GM12873 (cell line): ENCODE results near the gene ANKEF1.

Experiments
- CTCF ChIP-seq: IDR thresholded peaks from 2 replicates; pipeline ENCODE4 v1.5.1; 2012; ENCODE audit warnings: low read depth, mild to moderate bottlenecking, moderate library complexity, low read length, control low read depth; ENCODE audit not compliant: insufficient read depth; ENCODE audit errors: missing control alignments

Gene ANKEF1

GRCh38 chr20:10077081-10077471, 42.3 kb downstream of the ANKEF1 start:
- TF ChIP-seq CTCF: peak; percentile 63

GRCh38 chr20:10077886-10078285, 43.1 kb downstream of the ANKEF1 start:
- no peak for TF ChIP-seq CTCF

GRCh38 chr20:10078403-10078802, 43.6 kb downstream of the ANKEF1 start:
- TF ChIP-seq CTCF: no peak

GRCh38 chr20:10079964-10080363, 45.2 kb downstream of the ANKEF1 start:
- TF ChIP-seq CTCF: no peak

GRCh38 chr20:10080574-10080973, 45.8 kb downstream of the ANKEF1 start:
- no peak for TF ChIP-seq CTCF

GRCh38 chr20:10089871-10090587, 55.2 kb downstream of the ANKEF1 start:
- TF ChIP-seq CTCF: no peak

- TF ChIP-seq CTCF: peak; percentile 76
These were observed 55.9 kb downstream of the ANKEF1 start for GRCh38 chr20:10090588-10091166.
